ENCODE results near the gene SDCCAG8.

Gene SDCCAG8

DNA sequence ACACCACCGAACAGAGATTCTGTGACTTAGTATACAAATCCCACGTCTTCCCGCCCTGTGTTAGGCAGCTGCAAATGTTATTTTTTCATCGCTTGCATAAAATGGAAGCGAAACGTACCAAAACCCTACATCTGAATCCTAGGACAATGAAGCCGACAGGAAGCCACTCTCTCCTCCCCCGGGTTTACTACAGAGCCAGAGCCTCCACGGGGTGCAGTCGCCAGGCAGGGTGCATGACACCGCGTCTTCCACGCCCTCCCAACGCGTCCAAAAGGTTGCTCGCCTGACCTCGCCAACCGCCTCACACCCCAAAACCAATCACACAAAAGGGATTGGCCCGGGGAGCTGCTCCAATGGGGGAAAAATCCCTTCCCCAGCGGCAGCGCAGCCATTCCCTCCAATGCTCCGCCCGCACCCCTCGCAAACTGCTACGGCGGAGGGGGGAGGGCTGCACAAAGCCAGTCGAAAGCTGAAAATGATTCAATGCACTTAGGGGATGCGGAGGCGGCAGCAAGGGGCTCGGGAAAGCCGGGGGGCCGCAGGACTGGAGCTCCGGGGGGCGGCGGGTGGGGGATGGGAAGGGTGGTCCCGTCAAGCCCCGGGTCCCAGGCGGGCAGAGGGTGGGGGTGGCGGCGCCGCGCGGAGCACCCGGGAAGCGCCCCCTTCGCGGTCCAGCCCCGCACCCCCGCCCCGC, 1.5 kb upstream of the SDCCAG8 start:
- peak; percentile 66 for DNase-seq (ENCODE audit: low spot score)

DNA sequence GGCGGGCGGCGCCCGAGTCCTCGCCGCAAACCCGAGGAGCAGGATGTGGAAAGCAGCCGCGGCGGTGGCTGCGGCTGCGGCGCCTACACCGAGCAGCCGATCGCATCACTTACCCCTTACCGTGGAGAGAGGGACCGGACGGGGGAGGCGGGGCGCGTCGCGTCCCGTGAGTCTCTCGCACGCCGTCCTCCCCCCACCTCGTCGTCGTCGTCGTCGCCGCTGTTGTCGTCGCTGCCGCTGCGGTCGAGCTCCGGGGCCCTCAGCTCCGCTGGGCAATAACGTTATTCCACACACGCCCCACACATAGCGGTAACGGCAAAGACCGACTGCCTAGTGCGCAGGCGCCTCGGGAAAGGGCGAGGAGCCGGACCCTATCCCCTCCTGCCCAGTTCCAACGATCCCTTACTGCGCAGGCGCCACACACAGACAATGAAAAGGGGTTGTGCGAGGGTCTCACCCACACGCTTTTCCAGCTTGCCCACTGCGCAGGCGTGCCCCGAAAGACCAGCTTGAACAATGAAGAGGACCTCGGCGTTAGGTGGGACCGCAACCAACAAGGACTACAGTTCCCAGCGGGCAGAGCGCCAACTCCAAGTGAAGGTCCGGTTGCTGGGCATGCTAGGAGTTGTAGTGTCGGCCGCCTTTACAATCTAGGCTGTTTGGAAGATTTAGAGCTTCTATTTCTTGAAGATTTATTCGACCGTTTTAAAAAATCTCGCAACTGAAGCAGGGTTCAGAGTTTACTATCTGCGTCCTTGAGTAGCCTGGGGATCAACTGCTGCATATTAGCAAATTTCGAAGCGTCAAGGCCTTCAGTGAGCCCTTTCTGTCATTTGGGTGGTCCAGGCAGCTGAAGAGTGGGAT, 682 bp upstream of the SDCCAG8 start, which contains the start of gene CEP170:
Gene CEP170 (minus strand): TSS at position 355 of the 864 bp plus-strand sequence. CDS start 30,001 bp downstream, outside the sequence.
- DNase-seq (ENCODE audit: low spot score) = peak; percentile 93

DNA sequence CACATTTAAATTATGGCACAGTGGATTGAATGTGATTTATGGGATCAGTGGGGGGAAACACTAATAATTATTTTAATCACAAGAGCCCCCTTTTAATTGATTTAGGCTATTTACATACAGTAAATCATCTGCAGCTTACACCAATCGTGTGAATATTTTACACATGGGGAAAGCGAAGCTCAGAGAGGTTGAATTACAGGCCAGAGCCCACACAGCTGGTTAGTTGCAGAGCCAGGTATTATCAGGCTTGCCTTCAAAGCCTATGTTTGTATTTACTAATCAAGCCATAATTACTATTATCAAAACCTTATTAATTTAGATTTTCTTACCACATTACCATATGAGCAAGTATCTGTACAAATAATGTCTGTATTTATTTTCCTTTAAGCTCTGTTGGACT, 749 bp downstream of the SDCCAG8 start:
- DNase-seq (ENCODE audit: low spot score) = no peak

DNA sequence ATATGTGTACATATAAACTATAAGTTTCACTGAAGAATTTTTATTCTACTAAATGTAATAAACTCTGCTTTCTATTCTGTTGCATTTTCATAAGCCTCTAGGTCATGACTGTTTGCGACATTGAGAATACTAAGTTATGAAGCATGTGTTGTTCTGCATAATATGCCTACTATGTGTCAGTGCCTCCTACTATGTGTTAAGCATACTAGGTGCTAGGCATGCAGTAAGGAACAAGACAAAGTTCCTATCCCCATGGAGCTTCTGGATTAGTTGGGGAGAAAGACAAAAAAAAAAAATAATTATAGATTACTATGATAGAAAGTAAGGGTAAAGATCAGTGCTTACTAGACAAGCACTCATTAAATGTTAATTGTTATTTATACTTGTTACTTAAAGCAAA, 1.3 kb downstream of the SDCCAG8 start:
- DNase-seq (ENCODE audit: low spot score) = no peak

DNA sequence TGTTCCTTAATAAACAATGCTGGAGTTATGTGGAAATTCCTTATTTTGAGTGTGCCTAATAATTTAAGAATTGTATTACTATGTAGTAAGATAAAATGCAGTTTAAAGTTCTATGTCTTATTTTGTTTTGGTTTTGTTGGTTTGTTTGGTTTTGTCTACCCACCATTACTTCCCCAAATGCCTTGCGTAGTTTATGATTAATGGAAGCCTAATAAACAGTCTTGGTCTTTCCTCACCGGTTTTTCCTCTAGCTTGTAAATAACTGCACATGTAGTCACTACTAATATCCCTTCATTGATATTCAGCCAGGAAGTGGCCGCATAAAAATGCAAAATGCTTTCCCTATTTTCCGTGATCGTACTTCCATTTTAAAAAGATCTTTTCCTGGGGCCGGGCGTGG, 2.9 kb downstream of the SDCCAG8 start:
- DNase-seq (ENCODE audit: low spot score) = no peak

DNA sequence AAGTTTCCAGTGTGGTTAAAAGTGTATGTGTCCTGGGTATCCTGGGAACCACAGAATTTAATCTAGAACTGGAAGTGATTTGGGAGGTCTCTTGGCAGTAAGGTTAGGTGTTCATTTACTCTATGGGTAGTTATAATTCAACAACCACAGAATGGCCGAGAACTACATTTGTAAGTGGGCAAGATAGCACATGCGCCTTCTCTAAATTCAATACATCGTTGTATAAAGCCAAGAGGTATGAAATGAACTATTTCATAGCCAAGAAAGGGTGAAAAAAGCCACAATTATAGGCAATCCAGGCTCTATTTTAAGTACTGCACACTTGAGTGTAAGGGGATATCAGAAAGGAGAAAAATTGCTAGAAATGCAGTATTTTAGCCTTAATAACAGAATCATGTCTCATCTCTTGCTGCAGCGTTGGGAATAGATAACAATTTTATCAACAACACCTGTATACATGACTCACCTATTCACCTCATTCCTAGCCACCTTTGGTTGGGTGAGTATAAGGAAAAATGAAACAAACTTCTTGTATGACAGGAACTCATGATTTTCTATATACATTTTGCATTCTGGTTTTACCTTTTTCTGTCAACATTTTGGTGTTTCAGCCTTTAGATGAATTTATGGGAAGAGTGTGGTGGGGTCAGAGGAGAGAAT, 4.5 kb downstream of the SDCCAG8 start:
- DNase-seq (ENCODE audit: low spot score) = no peak

DNA sequence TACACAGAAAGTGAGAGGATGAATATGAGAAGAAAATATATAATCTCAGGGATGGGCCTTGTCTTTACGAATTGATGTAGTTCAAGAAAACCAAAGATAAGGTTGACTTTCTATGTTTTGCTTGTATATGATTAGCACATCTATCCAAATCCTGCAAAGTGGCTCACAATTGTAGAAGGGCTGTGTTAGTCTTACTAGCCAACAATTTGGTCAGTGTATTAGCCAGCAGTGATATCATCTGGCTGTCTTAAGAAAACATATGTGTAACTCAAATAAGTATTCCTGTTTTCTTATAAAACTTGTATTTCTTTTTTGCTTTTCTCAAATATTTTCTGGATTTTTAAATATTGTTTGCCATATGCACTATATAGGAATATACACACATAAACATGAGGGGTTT, 5.5 kb downstream of the SDCCAG8 start:
- no peak for DNase-seq (ENCODE audit: low spot score)

DNA sequence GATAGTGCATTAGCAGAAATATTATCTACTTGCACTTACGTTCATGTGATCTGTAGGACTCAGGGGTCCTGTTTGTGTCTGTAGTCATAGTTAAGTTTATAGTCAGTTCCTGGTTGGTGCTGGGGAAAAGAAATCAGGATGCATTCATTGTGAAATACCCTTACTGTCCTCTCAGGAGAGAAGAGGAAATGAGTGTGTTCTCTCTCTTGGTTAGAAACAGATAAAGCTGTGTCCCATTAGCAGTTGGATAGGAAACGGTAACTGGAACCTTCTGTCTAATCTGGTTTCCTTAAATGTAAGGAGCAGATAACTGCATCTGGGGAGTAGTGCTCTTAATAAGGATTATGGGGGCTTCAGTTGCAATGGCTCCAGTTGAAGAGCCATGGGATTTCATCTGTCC, 8.9 kb downstream of the SDCCAG8 start:
- DNase-seq (ENCODE audit: low spot score) = no peak

DNA sequence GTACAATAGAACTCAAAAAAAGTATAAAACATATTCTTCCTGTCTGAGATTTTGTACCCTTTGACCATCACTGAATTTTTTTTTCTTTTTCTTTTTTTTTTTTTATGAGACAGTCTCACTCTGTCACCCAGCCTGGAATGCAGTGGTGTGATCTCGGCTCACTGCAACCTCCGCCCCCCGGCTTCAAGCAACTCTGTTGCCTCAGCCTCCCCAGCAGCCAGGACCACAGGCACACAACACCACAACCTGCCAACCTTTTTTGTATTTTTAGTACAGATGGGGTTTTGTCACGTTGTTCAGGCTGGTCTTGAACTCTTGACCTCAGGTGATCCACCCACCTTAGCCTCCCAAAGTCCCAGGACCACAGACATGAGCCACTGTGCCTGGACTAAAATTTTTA, 10.4 kb downstream of the SDCCAG8 start:
- no peak for DNase-seq (ENCODE audit: low spot score)

DNA sequence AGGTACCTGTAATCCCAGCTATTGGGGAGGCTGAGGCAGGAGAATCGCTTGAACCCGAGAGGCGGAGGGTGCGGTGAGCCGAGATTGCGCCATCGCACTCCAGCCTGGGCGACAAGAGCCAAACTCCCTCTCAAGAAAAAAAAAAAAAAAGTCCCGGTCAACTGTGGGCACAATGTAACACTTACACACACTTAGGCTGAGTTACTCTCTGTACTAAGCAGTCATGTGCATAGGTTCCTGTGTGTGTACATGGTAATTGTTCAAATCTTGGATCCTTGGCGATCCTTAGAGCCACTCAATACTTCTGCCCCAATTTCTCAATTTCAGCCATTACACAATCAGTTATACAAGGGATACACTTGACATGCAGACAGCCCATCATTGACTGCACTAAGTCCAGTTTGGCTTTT, 11.6 kb downstream of the SDCCAG8 start:
- DNase-seq (ENCODE audit: low spot score) = no peak

DNA sequence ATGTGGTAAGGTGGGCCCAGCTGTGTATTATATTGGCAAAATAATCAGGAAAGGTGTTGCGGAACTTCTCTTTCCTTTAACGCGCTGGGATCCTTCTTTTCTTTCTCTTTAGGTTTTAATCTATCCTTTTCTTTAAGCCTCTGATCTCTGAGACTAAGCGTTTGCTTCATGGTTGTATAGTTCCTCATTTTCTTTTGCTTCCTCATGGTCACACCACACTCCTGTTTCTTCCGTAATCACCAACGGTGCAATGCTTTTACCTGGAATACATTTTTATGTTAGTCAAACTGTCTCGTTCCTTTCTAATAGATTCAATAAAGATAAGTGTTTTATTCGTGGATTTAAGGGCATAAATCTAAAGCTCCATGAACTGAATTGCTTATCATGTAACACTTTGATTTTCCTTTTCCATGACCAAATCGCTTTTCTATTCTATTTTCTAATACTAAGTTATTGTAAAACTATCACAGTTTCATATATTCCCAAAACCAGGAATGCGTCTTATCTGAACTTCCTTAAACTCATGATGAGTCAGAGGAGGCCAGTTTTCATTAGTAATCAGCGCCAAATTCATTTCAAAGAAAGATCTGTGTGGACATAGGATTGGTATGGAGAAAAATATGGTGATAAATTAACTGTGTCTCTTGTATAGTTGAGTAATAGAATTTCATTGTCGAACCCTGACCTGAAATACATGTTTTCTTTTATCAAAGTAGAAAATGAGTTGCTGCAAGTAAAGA, 12.2 kb downstream of the SDCCAG8 start:
- DNase-seq (ENCODE audit: low spot score) = peak; percentile 40

DNA sequence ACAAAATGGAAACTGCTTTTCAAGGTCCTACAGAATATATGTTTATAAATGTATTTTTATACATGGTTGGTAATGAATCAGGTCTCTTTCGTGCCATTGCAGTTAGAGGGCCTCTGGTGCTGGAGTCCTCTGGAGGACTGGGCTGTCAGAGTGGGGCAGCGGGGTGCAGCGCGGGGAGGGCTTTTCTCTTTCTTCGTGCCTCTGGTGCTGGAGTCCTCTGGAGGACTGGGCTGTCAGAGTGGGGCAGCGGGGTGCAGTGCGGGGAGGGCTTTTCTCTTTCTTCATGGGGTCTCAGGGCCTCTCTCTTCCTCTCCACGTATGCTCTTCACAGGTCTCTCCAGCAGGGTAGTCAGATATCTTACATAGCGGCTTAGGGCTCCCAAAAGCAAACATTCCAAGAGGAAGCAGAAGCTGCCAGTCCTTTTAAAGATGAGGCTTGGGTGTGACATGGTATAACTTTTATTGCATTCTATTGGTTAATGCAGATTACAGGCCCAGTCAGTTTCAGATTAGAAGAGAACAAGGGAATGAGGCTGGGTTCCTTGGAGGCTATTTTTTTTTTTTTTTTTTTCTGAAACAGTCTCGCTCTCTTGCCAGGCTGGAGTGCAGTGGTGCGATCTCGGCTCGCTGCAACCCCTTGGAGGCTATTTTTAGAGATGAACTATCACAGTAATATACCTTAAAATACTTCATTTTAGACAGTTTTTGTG, 13.1 kb downstream of the SDCCAG8 start:
- no peak for DNase-seq (ENCODE audit: low spot score)

DNA sequence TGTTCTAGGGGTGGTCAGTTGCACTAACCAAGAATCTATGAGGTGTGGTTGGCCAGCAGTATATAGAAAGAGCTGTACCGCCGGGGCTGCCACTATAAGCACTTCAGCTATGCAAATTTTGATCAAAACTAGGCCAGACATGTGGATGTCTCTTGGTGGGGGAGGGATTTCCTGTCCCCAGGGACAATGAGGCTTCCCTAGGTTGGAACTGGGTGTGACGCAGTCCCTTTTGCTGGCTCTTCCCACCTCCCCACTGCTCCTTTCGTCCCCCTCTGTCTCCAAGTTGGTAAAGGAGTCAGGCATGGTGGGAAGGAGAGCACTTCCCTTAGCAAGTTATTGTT, 13.6 kb downstream of the SDCCAG8 start:
- DNase-seq (ENCODE audit: low spot score) = no peak

DNA sequence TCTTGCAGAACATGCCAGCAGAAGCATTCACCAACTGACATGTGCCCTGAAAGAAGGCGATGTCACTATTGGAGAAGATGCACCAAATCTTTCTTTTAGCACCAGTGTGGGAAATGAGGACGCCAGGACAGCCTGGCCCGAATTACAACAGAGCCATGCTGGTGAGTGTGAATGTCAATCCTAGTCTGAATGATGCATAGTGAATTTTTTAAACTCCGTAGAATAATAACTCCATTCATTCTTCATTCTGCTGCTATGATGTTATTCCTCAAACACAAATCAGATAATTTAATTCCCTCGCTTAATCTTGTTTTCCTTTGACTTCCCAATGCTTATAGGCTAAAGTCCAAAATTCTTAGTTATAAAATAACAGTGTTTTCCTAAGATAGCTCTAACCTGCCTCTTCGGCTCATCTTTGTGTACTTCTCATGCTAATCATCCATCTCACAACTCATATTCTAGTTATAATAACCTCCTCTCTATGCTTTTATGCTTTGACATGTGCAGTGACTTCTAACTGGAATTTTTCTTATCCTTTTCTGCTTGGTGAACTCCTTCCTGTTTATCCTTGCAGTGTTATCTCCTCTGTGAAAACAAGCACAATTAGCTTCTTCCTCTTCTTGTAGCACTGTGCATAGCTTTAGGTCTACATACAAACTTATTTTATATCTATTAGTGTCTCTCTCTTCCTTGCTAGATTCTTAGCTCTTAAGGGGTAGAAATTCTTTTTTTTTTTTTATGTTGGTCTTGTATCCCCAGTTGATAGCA, 14.4 kb downstream of the SDCCAG8 start:
- no peak for DNase-seq (ENCODE audit: low spot score)

DNA sequence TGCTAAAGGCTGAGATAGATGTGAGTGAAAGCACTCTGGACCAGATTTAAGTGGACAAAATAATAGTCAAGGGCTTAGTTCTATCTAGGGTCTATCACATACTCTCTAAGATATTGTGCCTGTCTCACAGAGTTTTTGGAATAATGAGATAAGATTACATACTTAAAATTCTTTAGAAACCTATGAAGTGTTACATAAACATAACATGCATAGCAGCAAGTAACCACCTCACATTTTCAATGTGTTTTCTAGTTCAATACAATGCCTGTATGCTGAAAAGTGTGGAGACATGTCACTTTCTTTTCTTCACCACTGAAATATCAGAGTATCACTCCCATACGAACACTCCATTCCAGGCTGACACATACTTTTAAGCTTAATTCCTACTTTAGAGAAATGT, 16.2 kb downstream of the SDCCAG8 start:
- DNase-seq (ENCODE audit: low spot score) = no peak

DNA sequence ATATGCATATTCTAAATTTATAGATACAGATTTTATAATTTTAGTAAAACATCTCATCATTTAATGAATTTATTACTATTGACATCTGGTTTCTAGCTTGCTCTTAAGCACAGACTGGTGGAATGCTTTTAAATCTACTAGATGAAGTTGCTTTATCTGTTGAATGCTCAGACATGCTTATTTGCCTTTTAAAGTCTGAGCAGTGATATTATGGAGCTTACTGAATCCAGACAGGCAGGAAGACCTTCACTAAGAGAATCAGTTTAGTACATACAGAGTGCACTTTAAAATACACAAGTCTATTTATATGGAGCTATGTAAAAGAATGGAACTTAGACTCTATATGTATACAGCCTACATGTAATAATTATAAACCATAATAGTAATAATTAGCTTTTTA, 16.6 kb downstream of the SDCCAG8 start:
- no peak for DNase-seq (ENCODE audit: low spot score)

DNA sequence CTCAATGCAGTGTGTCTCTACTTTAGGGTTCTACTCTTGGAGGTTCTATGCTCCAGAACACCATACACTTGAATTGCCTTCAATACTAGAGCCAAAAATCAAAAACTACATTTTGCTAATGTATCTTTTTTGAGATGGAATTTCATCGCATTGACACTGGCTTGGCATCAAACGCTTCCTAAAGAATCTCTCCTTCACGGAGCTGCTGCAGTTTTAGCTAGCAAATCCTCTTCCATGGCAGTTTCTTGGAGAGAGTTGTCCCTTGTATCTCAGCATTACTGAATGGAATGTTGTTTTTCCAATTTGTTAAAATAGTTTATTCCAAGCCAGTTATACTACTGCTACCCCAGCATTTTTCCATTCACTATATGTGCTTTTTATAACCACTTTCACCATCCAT, 17.7 kb downstream of the SDCCAG8 start:
- no peak for DNase-seq (ENCODE audit: low spot score)

DNA sequence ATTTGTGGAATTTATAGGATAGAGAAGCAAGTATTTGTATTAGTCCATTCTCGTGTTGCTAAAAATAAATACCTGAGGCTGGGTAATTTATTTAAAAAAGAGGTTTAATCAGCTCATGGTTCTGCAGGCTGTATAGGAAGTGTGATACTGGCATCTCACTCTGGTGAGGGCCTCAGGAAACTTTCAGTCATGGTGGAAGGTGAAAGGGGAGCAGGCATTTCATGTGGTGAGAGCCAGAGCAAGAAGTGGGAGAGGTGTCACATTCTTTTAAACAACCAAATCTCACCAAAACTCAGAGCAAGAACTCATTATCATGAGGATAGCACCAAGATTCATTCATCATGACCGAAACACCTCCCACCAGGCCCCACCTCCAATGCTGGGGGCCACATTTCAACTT, 18.1 kb downstream of the SDCCAG8 start:
- DNase-seq (ENCODE audit: low spot score) = no peak

DNA sequence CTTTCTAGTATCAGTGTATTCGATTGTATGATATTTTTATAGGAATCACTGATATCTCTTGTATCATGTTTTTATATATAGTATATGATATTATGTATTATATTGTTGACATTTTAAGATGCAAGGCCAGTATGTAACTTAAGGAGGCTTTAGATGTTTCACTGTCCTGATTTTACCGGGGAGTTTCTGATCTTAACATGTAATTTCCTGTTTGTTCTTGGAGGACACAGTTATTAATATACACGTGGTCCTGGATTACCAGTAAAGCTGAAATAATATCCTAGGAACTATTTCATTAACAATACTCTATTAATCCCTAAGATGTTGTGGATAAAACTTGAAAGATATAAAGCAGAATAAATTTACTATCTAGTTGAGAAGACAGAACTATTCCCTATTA, 19.5 kb downstream of the SDCCAG8 start:
- no peak for DNase-seq (ENCODE audit: low spot score)

DNA sequence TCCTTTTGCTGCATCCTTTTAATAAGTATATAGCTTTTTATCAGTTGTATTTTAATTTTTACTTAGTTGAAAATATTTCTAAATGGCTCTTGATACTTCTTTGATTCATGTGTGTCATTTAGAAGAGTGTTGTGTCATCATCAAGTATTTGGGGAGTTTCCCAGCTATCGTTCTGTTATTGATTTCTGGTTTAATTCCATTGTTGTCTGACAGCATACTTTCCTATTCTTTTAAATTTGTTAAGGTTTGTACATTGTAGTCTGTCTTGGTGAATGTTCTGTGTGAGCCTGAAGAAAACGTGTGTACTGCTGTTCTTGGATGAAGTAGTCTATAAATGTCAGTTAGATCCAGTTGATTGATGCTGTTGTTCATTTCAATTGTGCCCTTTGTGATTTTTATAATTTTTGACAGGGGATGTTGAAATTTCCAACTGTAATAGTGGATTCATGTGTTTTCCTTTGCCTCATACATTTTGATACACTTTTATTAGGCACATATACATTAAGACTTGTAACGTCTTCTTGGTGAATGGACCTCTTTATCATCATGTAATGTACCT, 24.8 kb downstream of the SDCCAG8 start:
- DNase-seq (ENCODE audit: low spot score) = no peak

DNA sequence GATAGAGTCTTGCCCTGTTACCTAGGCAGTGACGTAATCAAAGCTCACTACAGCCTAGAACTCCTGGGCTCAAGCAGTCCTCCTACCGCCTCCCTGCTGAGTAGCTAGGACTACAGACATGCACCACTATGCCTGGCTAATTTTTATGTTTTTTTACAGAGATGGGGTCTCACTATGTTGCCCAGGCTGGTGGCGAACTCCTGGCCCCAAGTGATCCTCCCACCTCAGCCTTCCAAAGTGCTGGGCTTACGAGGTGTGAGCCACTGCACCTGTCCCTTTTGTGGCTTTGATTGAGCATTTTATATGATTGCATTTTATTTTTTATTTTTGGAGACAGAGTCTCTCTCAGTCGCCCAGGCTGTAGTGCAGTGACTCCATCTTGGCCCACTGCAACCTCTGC, 25.8 kb downstream of the SDCCAG8 start:
- no peak for DNase-seq (ENCODE audit: low spot score)

Data from AG08396 (cell line).